ENCODE measurements around the gene LAMA4.

The LAMA4 gene

GRCh38 chr6:112286500-112287144 lies 32.3 kb upstream of the LAMA4 start:
- no peak for DNase-seq (ENCODE audit: low read depth, low spot score)
- CTCF ChIA-PET, result interaction anchor here (1.2 to 8.9 kb wide), 5 partner anchors 10 to 123 kb away, joined by 4 to 63 read pairs (median 7); no protein-coding TSS in a partner anchor
- no peak overlapping the region for H3K4me3 ChIP-seq (ENCODE audit: low read depth, low read length)
- no peak for TF ChIP-seq CTCF (IDR thresholded peaks at IDR 0.05; ENCODE audit: insufficient read depth, low read length, missing control alignments)
- POLR2A ChIA-PET, result no interaction called here

GRCh38 chr6:112286010-112286409 lies 31.6 kb upstream of the LAMA4 start:
- no peak for TF ChIP-seq CTCF (IDR thresholded peaks at IDR 0.05; ENCODE audit: insufficient read depth, low read length, missing control alignments)
- CTCF ChIA-PET, result interaction anchor here (1.1 to 8.9 kb wide), 5 partner anchors 10 to 106 kb away, joined by 3 to 63 read pairs (median 4); no protein-coding TSS in a partner anchor
- DNase-seq (ENCODE audit: low read depth, low spot score), result no peak
- H3K4me3 ChIP-seq (ENCODE audit: low read depth, low read length), result no peak overlapping the region
- POLR2A ChIA-PET, result no interaction called here

GRCh38 chr6:112284603-112285002 lies 30.2 kb upstream of the LAMA4 start:
- ChIA-PET POLR2A (no interaction called here), CTCF (interaction anchor here (1.2 to 8.9 kb wide), 5 partner anchors 12 to 241 kb away, joined by 3 to 86 read pairs (median 7); no protein-coding TSS in a partner anchor)
- H3K4me3 ChIP-seq (ENCODE audit: low read depth, low read length), result no peak overlapping the region
- DNase-seq (ENCODE audit: low read depth, low spot score), result no peak
- no peak for TF ChIP-seq CTCF (IDR thresholded peaks at IDR 0.05; ENCODE audit: insufficient read depth, low read length, missing control alignments)

- DNase-seq (ENCODE audit: low read depth, low spot score), result no peak
- no peak for TF ChIP-seq CTCF (IDR thresholded peaks at IDR 0.05; ENCODE audit: insufficient read depth, low read length, missing control alignments)
- POLR2A ChIA-PET, result no interaction called here
- CTCF ChIA-PET, result interaction anchor here (0.7 to 8.9 kb wide), 4 partner anchors 9 to 240 kb away, joined by 3 to 86 read pairs (median 33); no protein-coding TSS in a partner anchor
- no peak overlapping the region for H3K4me3 ChIP-seq (ENCODE audit: low read depth, low read length)
Measured at GRCh38 chr6:112283621-112284020, 29.3 kb upstream of the LAMA4 start.

- ChIA-PET CTCF (interaction anchor here (1.1 to 8.9 kb wide), 6 partner anchors 9 to 108 kb away, joined by 3 to 86 read pairs (median 4); no protein-coding TSS in a partner anchor), POLR2A (no interaction called here)
- H3K4me3 ChIP-seq (ENCODE audit: low read depth, low read length), result no peak overlapping the region
- DNase-seq (ENCODE audit: low read depth, low spot score), result peak; percentile 80
- peak; percentile 61 for TF ChIP-seq CTCF (IDR thresholded peaks at IDR 0.05; ENCODE audit: insufficient read depth, low read length, missing control alignments)
Measured at GRCh38 chr6:112281821-112282615, 27.7 kb upstream of the LAMA4 start.

Data from AG04449 (cell line).